Endothelial cell of umbilical vein (primary cell): ENCODE measurements around the gene LTBP1. TPM values are rescaled to one million over a fixed set of nuclear protein-coding genes. Genes with fewer than 3 reads are reported as not detected.

Source experiments
- BruUV-seq: library from RNA; stranded (reverse); fragments of 400-500 nt; replicated peaks from 2 replicates; lab custom pipeline; 2021; lab: Mats Ljungman, UMichigan
- CTCF ChIA-PET: fragments of 300-600, 350-600 bp; sonication (Branson Sonifier 250); formaldehyde crosslinking; loops from one replicate; lab custom pipeline; 2021; ENCODE audit warnings: antibody characterized with exemption, inconsistent platforms; lab: Charles Lee
- POLR2A ChIA-PET: fragments of 300-600, 350-600 bp; sonication (Branson Sonifier 250); formaldehyde crosslinking; loops from one replicate; lab custom pipeline; 2021; ENCODE audit warnings: antibody characterized with exemption, inconsistent platforms; lab: Charles Lee
- DNase-seq: peaks from one replicate; pipeline ENCODE4 v3.0.0-alpha.2; 2011; ENCODE audit warnings: low read depth, low spot score
- FAIRE-seq: peaks from 2 replicates; lab custom pipeline; 2011; peaks lifted over from hg19 to GRCh38; lab: Jason Lieb, UNC
- H2AFZ ChIP-seq: 2 replicates; pipeline ENCODE4 v1.6.0; 2012; ENCODE audit warnings: low read depth, low read length, control low read depth, inconsistent platforms
- H3K27ac ChIP-seq: 2 replicates; pipeline ENCODE4 v1.5.1; 2011; ENCODE audit warnings: low read depth, mild to moderate bottlenecking, control low read depth, low read length, moderate library complexity; ENCODE audit not compliant: insufficient read depth
- H3K27me3 ChIP-seq, 2 experiments: 2 replicates each; pipeline versions ENCODE4 v1.6.0 to v1.6.1; 2011; ENCODE audit warnings: low read length in 2 of 2, mixed read lengths in 1 of 2; ENCODE audit not compliant: control insufficient read depth in 2 of 2, insufficient read depth in 2 of 2
- H3K36me3 ChIP-seq, 2 experiments: 2 replicates in 1 of 2; 3 replicates in 1 of 2; pipeline ENCODE4 v1.5.1; 2011; ENCODE audit warnings: low read length in 2 of 2, mild to moderate bottlenecking in 1 of 2, moderate library complexity in 1 of 2; ENCODE audit not compliant: control insufficient read depth in 2 of 2, insufficient read depth in 2 of 2; ENCODE audit errors: extremely low read depth in 1 of 2
- H3K4me1 ChIP-seq: 3 replicates; pipeline ENCODE4 v1.5.1; 2011; ENCODE audit warnings: mild to moderate bottlenecking, low read length; ENCODE audit not compliant: control insufficient read depth, insufficient read depth; ENCODE audit errors: extremely low read depth
- H3K4me2 ChIP-seq: 2 replicates; pipeline ENCODE4 v1.6.1; 2011; ENCODE audit warnings: low read length, control low read depth, mixed read lengths; ENCODE audit not compliant: insufficient read depth
- H3K4me3 ChIP-seq, 3 experiments: fragments of 200-600 bp in 1 of 3; sonication (generic), shearing (Covaris generic) in 1 of 3; replicated peaks in 1 of 3; 2 replicates each; pipeline ENCODE4 v1.5.1; 2011 to 2016; ENCODE audit warnings: control low read depth in 3 of 3, low read length in 3 of 3, mild to moderate bottlenecking in 2 of 3, inconsistent platforms in 1 of 3, low read depth in 1 of 3, moderate library complexity in 1 of 3; ENCODE audit not compliant: insufficient read depth in 1 of 3
- H3K79me2 ChIP-seq: 2 replicates; pipeline ENCODE4 v1.6.0; 2012; ENCODE audit warnings: low read length, inconsistent platforms; ENCODE audit not compliant: control insufficient read depth, insufficient read depth
- H3K9ac ChIP-seq: replicated peaks from 2 replicates; pipeline ENCODE3; 2011; ENCODE audit warnings: low read length, control low read depth; ENCODE audit not compliant: insufficient read depth; ENCODE audit errors: extremely low read depth
- H3K9me1 ChIP-seq: replicated peaks from 3 replicates; pipeline ENCODE4 v1.6.0; 2011; ENCODE audit warnings: mild to moderate bottlenecking, low read length; ENCODE audit not compliant: control insufficient read depth, insufficient read depth; ENCODE audit errors: extremely low read depth
- H3K9me3 ChIP-seq: replicated peaks from 2 replicates; pipeline ENCODE4 v1.5.1; 2012; ENCODE audit warnings: low read length, inconsistent platforms; ENCODE audit not compliant: control insufficient read depth, insufficient read depth
- H4K20me1 ChIP-seq: replicated peaks from 2 replicates; pipeline ENCODE3; 2011; ENCODE audit warnings: mild to moderate bottlenecking, low read length; ENCODE audit not compliant: control insufficient read depth, insufficient read depth; ENCODE audit errors: extremely low read depth
- EZH2 ChIP-seq: IDR thresholded peaks from 2 replicates; pipeline ENCODE4 v1.6.1; 2012; ENCODE audit warnings: borderline replicate concordance, low read depth, mild to moderate bottlenecking, moderate library complexity, low read length, inconsistent platforms; ENCODE audit not compliant: severe bottlenecking
- FOS ChIP-seq: IDR thresholded peaks from 2 replicates; pipeline ENCODE4 v1.6.1; 2011; ENCODE audit warnings: mild to moderate bottlenecking, low read length, moderate library complexity, borderline replicate concordance; ENCODE audit not compliant: insufficient read depth
- GATA2 ChIP-seq: IDR thresholded peaks from 2 replicates; pipeline ENCODE4 v1.7.0; 2011; ENCODE audit warnings: low read depth, mild to moderate bottlenecking, moderate library complexity, mixed read lengths, low read length; ENCODE audit not compliant: insufficient read length, insufficient read depth
- JUN ChIP-seq: IDR thresholded peaks from 2 replicates; pipeline ENCODE4 v1.6.1; 2011; ENCODE audit warnings: borderline replicate concordance, low read depth; ENCODE audit not compliant: insufficient read length, insufficient read depth
- MYC ChIP-seq: IDR thresholded peaks from one replicate; pipeline ENCODE4 v1.6.1; 2011; ENCODE audit warnings: mild to moderate bottlenecking, low read depth, low read length
- POLR2A ChIP-seq: IDR thresholded peaks from 2 replicates; pipeline ENCODE4 v1.6.1; 2012; ENCODE audit warnings: low read depth, mild to moderate bottlenecking, control low read depth, low read length
- POLR2AphosphoS5 ChIP-seq: IDR thresholded peaks from 2 replicates; pipeline ENCODE4 v1.6.1; 2012; ENCODE audit warnings: low read depth, mild to moderate bottlenecking, control low read depth, low read length, moderate library complexity; ENCODE audit not compliant: insufficient read depth
- dilution Hi-C: fragments of 300-500 bp; cut with MboI; formaldehyde crosslinking; loops from one replicate; pipeline ENCODE4 v1.15.0; 2019; ENCODE audit warnings: low sequenced_read_pairs; ENCODE audit not compliant: extremely low pct_ligation_motif_present
- intact Hi-C: fragments of 100-400 bp; cut with micrococcal nuclease; formaldehyde crosslinking; loops from one replicate; pipeline ENCODE4 v1.10.0; 2022
- polyA plus RNA-seq, 4 experiments: library from polyadenylated mRNA; depleted of rRNA in 3 of 4; stranded (reverse) in 3 of 4; unstranded in 1 of 4; fragments of >200 nt; gene quantifications; 2 replicates each; pipeline versions ENCODE4 v1.2.1 to v1.2.3, GENCODE V29; 2011 to 2012; ENCODE audit warnings: missing spikeins in 1 of 4
- total RNA-seq: library from RNA; stranded (reverse); gene quantifications from 2 replicates; pipeline ENCODE4 v1.2.3, GENCODE V29; 2021
- TF ChIP-seq, protein P1 (sequence below), 2 donors: IDR thresholded peaks; 1 replicate in 1 of 2; 2 replicates in 1 of 2; pipeline ENCODE4 v1.5.1; 2011; ENCODE audit warnings: low read length in 2 of 2, mild to moderate bottlenecking in 2 of 2, moderate library complexity in 2 of 2, control low read depth in 1 of 2, inconsistent platforms in 1 of 2, low read depth in 1 of 2; ENCODE audit not compliant: insufficient read depth in 1 of 2; ENCODE audit errors: extremely low read depth in 1 of 2
- TF ChIP-seq, protein P2 (sequence below): IDR thresholded peaks from 2 replicates; pipeline ENCODE4 v1.6.1; 2011; ENCODE audit not compliant: insufficient read depth, insufficient read length

Gene LTBP1
- total and polyA plus RNA-seq, 2 donors (not counting 3 experiments of a cell fraction or from before 2014, with no cell fraction given), result 57.4 to 68.2 TPM

DNA sequence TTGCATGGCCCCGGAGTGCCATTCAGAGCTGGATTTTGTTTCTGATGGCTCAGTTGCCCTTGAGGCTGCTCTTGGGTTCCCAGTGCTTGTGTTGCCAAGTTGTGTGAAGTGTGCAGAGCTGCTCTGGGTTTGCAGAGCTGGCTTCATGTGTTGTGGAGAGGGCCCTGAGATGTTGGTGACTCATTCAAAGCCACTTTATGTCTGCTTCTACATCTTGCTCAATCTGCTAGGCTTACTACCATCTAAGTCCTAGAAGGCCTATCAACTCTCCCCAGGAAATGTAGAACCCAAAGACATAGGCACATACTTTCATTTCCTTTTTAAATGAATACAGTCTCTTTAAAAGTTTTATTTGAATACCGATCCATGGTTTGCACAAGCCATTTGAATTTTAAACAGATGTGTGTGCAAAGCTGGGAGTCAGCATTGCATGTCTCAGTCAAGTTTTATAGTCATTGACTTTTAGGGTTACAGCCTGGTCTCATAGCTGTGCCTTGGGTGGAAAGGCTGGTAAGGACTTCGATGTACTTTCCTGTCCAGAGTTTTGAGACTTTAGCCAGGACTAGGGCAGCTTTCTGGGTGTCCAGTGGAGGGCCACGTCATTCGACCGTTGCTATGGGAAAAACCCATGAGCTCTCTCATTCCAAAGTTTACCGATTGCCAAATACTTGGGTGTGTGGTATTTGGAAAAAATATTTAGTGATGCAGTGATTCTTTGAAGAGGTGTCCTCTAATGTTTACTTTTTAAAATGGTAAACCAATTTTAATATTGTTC is 105.0 kb downstream of the LTBP1 start:
- Histone ChIP-seq H3K36me3 (no peaks in the 10 kb centered on the region), H3K9me1 (no peaks in the 10 kb centered on the region), H3K9me3 (no peaks in the 10 kb centered on the region), H3K9ac (no peak overlapping the region), H3K27ac (no peak overlapping the region), H3K27me3 (no peaks in the 10 kb centered on the region), H2AFZ (no peak overlapping the region), H3K79me2 (no peaks in the 10 kb centered on the region), H3K4me2 (no peak overlapping the region), H3K4me1 (no peaks in the 10 kb centered on the region), H3K4me3 (no peak overlapping the region), H4K20me1 (no peaks in the 10 kb centered on the region)
- ChIA-PET CTCF (no interaction called here), POLR2A (no interaction called here)
- DNase-seq, result no peak
- dilution Hi-C loops, result no loop called here
- FAIRE-seq, result no peak
- TF ChIP-seq, protein P1, sequence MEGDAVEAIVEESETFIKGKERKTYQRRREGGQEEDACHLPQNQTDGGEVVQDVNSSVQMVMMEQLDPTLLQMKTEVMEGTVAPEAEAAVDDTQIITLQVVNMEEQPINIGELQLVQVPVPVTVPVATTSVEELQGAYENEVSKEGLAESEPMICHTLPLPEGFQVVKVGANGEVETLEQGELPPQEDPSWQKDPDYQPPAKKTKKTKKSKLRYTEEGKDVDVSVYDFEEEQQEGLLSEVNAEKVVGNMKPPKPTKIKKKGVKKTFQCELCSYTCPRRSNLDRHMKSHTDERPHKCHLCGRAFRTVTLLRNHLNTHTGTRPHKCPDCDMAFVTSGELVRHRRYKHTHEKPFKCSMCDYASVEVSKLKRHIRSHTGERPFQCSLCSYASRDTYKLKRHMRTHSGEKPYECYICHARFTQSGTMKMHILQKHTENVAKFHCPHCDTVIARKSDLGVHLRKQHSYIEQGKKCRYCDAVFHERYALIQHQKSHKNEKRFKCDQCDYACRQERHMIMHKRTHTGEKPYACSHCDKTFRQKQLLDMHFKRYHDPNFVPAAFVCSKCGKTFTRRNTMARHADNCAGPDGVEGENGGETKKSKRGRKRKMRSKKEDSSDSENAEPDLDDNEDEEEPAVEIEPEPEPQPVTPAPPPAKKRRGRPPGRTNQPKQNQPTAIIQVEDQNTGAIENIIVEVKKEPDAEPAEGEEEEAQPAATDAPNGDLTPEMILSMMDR (IDR thresholded peaks at IDR 0.05; ENCODE audit: extremely low read depth in 1 of 2, insufficient read depth in 1 of 2, low read depth in 1 of 2, low read length in 2 of 2), result no peak
- no peak for TF ChIP-seq MYC
- no peak for TF ChIP-seq POLR2AphosphoS5
- intact Hi-C loops, result no loop called here
- BruUV-seq, result no TSS peak

DNA sequence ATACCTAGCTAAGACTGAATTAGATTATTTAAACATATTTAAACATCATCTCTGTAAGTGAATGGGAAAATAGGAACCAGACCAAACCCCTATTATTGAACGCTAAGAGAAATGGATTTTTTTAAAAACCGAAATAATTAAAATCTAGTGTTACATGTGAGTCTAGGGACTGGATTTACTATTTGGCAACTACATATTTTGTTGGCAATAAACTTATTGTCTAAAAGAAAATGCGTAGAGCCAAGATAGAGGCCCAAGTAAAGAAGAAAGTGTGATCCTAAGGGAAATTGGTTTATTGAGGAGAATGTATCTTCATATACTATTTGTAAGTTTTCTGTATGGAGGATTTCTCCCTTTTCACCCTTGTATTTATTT is 105.6 kb downstream of the LTBP1 start:
- no peak for FAIRE-seq
- H3K79me2 ChIP-seq, result no peaks in the 10 kb centered on the region
- H3K9me3 ChIP-seq, result no peaks in the 10 kb centered on the region
- H3K27ac ChIP-seq, result no peak overlapping the region
- no peak for DNase-seq
- TF ChIP-seq, protein P2, sequence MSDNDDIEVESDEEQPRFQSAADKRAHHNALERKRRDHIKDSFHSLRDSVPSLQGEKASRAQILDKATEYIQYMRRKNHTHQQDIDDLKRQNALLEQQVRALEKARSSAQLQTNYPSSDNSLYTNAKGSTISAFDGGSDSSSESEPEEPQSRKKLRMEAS, result no peak
- TF ChIP-seq MYC (no peak), GATA2 (no peak), FOS (no peak), POLR2A (no peak), JUN (no peak), EZH2 (no peak), POLR2AphosphoS5 (no peak)
- TF ChIP-seq, protein P1 (IDR thresholded peaks at IDR 0.05; ENCODE audit: extremely low read depth in 1 of 2, insufficient read depth in 1 of 2, low read depth in 1 of 2, low read length in 2 of 2), result no peak
- no peak overlapping the region for H2AFZ ChIP-seq
- H3K9ac ChIP-seq, result no peak overlapping the region
- CTCF ChIA-PET, result no interaction called here
- no peaks in the 10 kb centered on the region for H3K9me1 ChIP-seq
- BruUV-seq, result no TSS peak
- H3K4me1 ChIP-seq, result no peaks in the 10 kb centered on the region
- H3K27me3 ChIP-seq, result no peaks in the 10 kb centered on the region
- H4K20me1 ChIP-seq, result no peaks in the 10 kb centered on the region
- H3K4me3 ChIP-seq, result no peak overlapping the region
- H3K4me2 ChIP-seq, result no peak overlapping the region
- intact Hi-C loops (no loop called here), dilution Hi-C loops (no loop called here)
- no peaks in the 10 kb centered on the region for H3K36me3 ChIP-seq
- POLR2A ChIA-PET, result no interaction called here
